HL-60 (cell line): Measurements from ENCODE around the gene JPH4.

Experiments used
- CTCF ChIP-seq: IDR thresholded peaks from one replicate; pipeline ENCODE4 v1.5.1; 2011; ENCODE audit warnings: low read length, control low read depth, inconsistent platforms; ENCODE audit not compliant: insufficient read depth
- GABPA ChIP-seq: IDR thresholded peaks from 2 replicates; pipeline ENCODE4 v1.6.1; 2012; ENCODE audit warnings: low read depth
- POLR2AphosphoS5 ChIP-seq: IDR thresholded peaks from 2 replicates; pipeline ENCODE4 v1.6.1; 2012; ENCODE audit warnings: low read depth
- REST ChIP-seq: IDR thresholded peaks from 2 replicates; pipeline ENCODE4 v1.6.1; 2012; ENCODE audit warnings: low read depth; ENCODE audit not compliant: insufficient replicate concordance
- SPI1 ChIP-seq: IDR thresholded peaks from 2 replicates; pipeline ENCODE4 v1.6.1; 2012; ENCODE audit warnings: low read depth, mild to moderate bottlenecking, borderline replicate concordance

- TF ChIP-seq CTCF (no peak), POLR2AphosphoS5 (no peak), REST (no peak), SPI1 (no peak), GABPA (no peak)
Observed at GRCh38 chr14:23622990-23623389, 44.4 kb upstream of the JPH4 start.
